GM12878 (cell line): ENCODE measurements around the gene ATP1B2. TPM values are rescaled to one million over a fixed set of nuclear protein-coding genes. Genes with fewer than 3 reads are reported as not detected.

Experiments
- ATAC-seq: fragments of 200-7000 bp; cut with Tn5 transposase; 3 replicates; pipeline ENCODE4 v1.9.1; 2020; ENCODE audit warnings: mild to moderate bottlenecking, moderate library complexity
- BruUV-seq: library from RNA; stranded (reverse); fragments of 400-500 nt; replicated peaks from 2 replicates; lab custom pipeline; 2021; lab: Mats Ljungman, UMichigan
- CTCF ChIA-PET: fragments of 300-600 bp; sonication (Branson Sonifier 250); formaldehyde crosslinking; extraction: SDS; loops from one replicate; lab custom pipeline; 2021; ENCODE audit warnings: inconsistent platforms; lab: Yijun Ruan, JAX
- POLR2A ChIA-PET: fragments of 350-600 bp; formaldehyde crosslinking; extraction: SDS; loops from one replicate; lab custom pipeline; 2021; ENCODE audit warnings: inconsistent platforms; lab: Charles Lee
- RAD21 ChIA-PET: fragments of 300-600 bp; sonication (Branson Sonifier 250); formaldehyde crosslinking; loops from one replicate; lab custom pipeline; 2023; ENCODE audit warnings: antibody characterized with exemption; ENCODE audit not compliant: unreplicated experiment; lab: Charles Lee
- SMC1A ChIA-PET: fragments of 300-600 bp; sonication (Branson Sonifier 250); formaldehyde crosslinking; loops from one replicate; lab custom pipeline; 2023; ENCODE audit not compliant: unreplicated experiment, uncharacterized antibody; lab: Charles Lee
- DNase-seq: peaks from one replicate; pipeline ENCODE4 v3.0.0-alpha.2; 2011; ENCODE audit warnings: low read depth, low spot score
- FAIRE-seq: peaks from 3 replicates; lab custom pipeline; 2011; peaks lifted over from hg19 to GRCh38; lab: Jason Lieb, UNC
- H2AFZ ChIP-seq: 2 replicates; pipeline ENCODE4 v1.6.0; 2011; ENCODE audit warnings: low read depth, low read length, control low read depth; ENCODE audit not compliant: control insufficient read depth
- H3K27ac ChIP-seq: 2 replicates; pipeline ENCODE4 v1.5.1; 2011; ENCODE audit warnings: control low read depth; ENCODE audit not compliant: control insufficient read depth, insufficient read depth
- H3K27me3 ChIP-seq, 2 experiments: replicated peaks in 1 of 2; 2 replicates each; pipeline versions ENCODE4 v1.6.0 to v1.6.1; 2011; ENCODE audit warnings: low read length in 1 of 2; ENCODE audit not compliant: control insufficient read depth in 2 of 2, insufficient read depth in 2 of 2
- H3K36me3 ChIP-seq, 2 experiments: 2 replicates each; pipeline ENCODE4 v1.5.1; 2011; ENCODE audit warnings: low read length in 1 of 2; ENCODE audit not compliant: control insufficient read depth in 2 of 2, insufficient read depth in 2 of 2
- H3K4me1 ChIP-seq: 2 replicates; pipeline ENCODE4 v1.6.1; 2011; ENCODE audit warnings: mild to moderate bottlenecking, low read length, moderate library complexity, mixed read lengths; ENCODE audit not compliant: control insufficient read depth, insufficient read depth
- H3K4me2 ChIP-seq: 2 replicates; pipeline ENCODE4 v1.6.0; 2011; ENCODE audit warnings: control low read depth; ENCODE audit not compliant: control insufficient read depth, insufficient read depth
- H3K4me3 ChIP-seq: fragments of 200-600 bp; sonication (generic); 2 replicates; pipeline ENCODE4 v1.5.1; 2016
- H3K79me2 ChIP-seq: 2 replicates; pipeline ENCODE4 v1.6.0; 2011; ENCODE audit warnings: low read length; ENCODE audit not compliant: control insufficient read depth, insufficient read depth
- H3K9ac ChIP-seq: 2 replicates; pipeline ENCODE4 v1.8.0; 2011; ENCODE audit warnings: low read length, control low read depth, mixed read lengths; ENCODE audit not compliant: control insufficient read depth, insufficient read depth
- H3K9me3 ChIP-seq: replicated peaks from 3 replicates; pipeline ENCODE4 v1.5.1; 2011; ENCODE audit warnings: mild to moderate bottlenecking, low read length; ENCODE audit not compliant: control insufficient read depth, insufficient read depth
- H4K20me1 ChIP-seq: 2 replicates; pipeline ENCODE4 v1.6.0; 2011; ENCODE audit not compliant: control insufficient read depth, insufficient read depth
- CBX3 ChIP-seq: fragments of 200-600 bp; sonication (generic); IDR thresholded peaks from 2 replicates; pipeline ENCODE4 v1.6.1; 2016; ENCODE audit warnings: low read depth, borderline replicate concordance
- GATAD2B ChIP-seq: fragments of 450-650 bp; conservative IDR thresholded peaks from 2 replicates; pipeline ENCODE4 v1.6.1; 2017; ENCODE audit warnings: low read depth, mild to moderate bottlenecking, moderate library complexity
- HDAC2 ChIP-seq: fragments of 200-600 bp; sonication (generic); IDR thresholded peaks from 2 replicates; pipeline ENCODE4 v1.6.1; 2017
- IKZF1 ChIP-seq: fragments of 450-650 bp; conservative IDR thresholded peaks from 2 replicates; pipeline ENCODE4 v1.6.1; 2017; ENCODE audit warnings: antibody characterized with exemption, mild to moderate bottlenecking
- NFYA ChIP-seq: IDR thresholded peaks from 2 replicates; pipeline ENCODE4 v1.6.1; 2011; ENCODE audit warnings: low read depth, mild to moderate bottlenecking, low read length, improper control_type of control experiment, borderline replicate concordance
- POU2F2 ChIP-seq: IDR thresholded peaks from 3 replicates; pipeline ENCODE4 v1.6.1; 2011; ENCODE audit warnings: low read depth, mild to moderate bottlenecking, low read length, borderline replicate concordance
- ZNF24 ChIP-seq: fragments of 450-650 bp; IDR thresholded peaks from 2 replicates; pipeline ENCODE4 v1.6.1; 2017; ENCODE audit warnings: antibody characterized with exemption, mild to moderate bottlenecking
- WGBS: methylation state at CpG from one replicate; pipeline ENCODE4 v1.1.6; 2016; ENCODE audit warnings: low lambda C conversion rate; ENCODE audit not compliant: insufficient replicate concordance, insufficient coverage; ENCODE audit errors: missing lambda C conversion rate; 5-methylcytosine and 5-hydroxymethylcytosine counted together
- in situ Hi-C: fragments of 300-500 bp; cut with MboI; formaldehyde crosslinking; loops from 9 replicates; pipeline ENCODE4 v1.14.3; 2018; ENCODE audit warnings: mixed read lengths
- intact Hi-C: fragments of 100-400 bp; cut with micrococcal nuclease; formaldehyde crosslinking; loops from one replicate; pipeline ENCODE4 v1.14.2; 2022; ENCODE audit not compliant: unreplicated experiment
- polyA plus RNA-seq, 11 experiments: library from polyadenylated mRNA; depleted of rRNA in 4 of 11; unstranded in 6 of 11; stranded (reverse) in 5 of 11; fragments of >200 nt; fragmentation: Nextera tagmentation in 4 of 11; fragmentation: Illumina TruSeq in 1 of 11; extraction: Ambion mirVana in 4 of 11; extraction: Trizol in 1 of 11; gene quantifications; 1 replicate in 1 of 11; 2 replicates in 10 of 11; pipeline versions ENCODE4 v1.2.1 to v1.2.3, GENCODE V29; 2011 to 2016; ENCODE audit warnings: inconsistent platforms in 2 of 11, missing spikeins in 2 of 11, low read depth in 1 of 11
- total RNA-seq, 4 experiments: library from RNA; depleted of rRNA in 3 of 4; stranded (reverse); fragments of >200 nt in 3 of 4; fragmentation: Illumina TruSeq in 1 of 4; extraction: Trizol in 1 of 4; gene quantifications; 2 replicates each; pipeline versions ENCODE4 v1.2.1 to v1.2.3, GENCODE V29; 2013 to 2021
- TF ChIP-seq, protein P1 (sequence below): IDR thresholded peaks from 2 replicates; pipeline ENCODE4 v1.6.1; 2011; ENCODE audit warnings: borderline replicate concordance, low read depth, mild to moderate bottlenecking, moderate library complexity, low read length; ENCODE audit not compliant: insufficient read depth, poor library complexity, severe bottlenecking

Gene ATP1B2
- total and polyA plus RNA-seq, 10 of the 15 experiments (the other 5 are each of a cell fraction or from before 2014, with no cell fraction given), result 0.03 to 0.29 (median 0.15) TPM; not detected in 3

- FAIRE-seq, result no peak
- DNase-seq, result no peak
- ChIA-PET POLR2A (no interaction called here), RAD21 (no interaction called here), SMC1A (interaction anchor here (1.2 kb wide), 1 partner anchor 25 kb away, joined by 3 read pairs; no protein-coding TSS in a partner anchor), CTCF (interaction anchor here (1.4 to 1.7 kb wide), 2 partner anchors 18 to 39 kb away, joined by 5 to 6 read pairs; partner anchors contain the start of genes TP53 and WRAP53)
- Histone ChIP-seq H3K79me2 (no peaks in the 10 kb centered on the region), H3K4me2 (no peak overlapping the region; the same call in 1 of the 2 replicates), H3K4me3 (no peak overlapping the region), H3K27ac (no peak overlapping the region), H3K4me1 (peaks cover 5% of the 10 kb centered on the region), H3K9ac (no peak overlapping the region), H2AFZ (no peak overlapping the region), H3K27me3 (peaks cover 3 to 5% of the 10 kb centered on the region in 2 experiments; a peak in 3 of 4 replicates), H3K36me3 (peaks cover 0 to 4% of the 10 kb centered on the region in 2 experiments; a peak in 2 of 4 replicates), H4K20me1 (no peaks in the 10 kb centered on the region), H3K9me3 (no peaks in the 10 kb centered on the region)
- in situ Hi-C loops, result no loop called here
- 8% methylated on average over 27 of the region's 50 CpGs for WGBS
- TF ChIP-seq ZNF24 (no peak), GATAD2B (no peak), CBX3 (no peak), NFYA (no peak), IKZF1 (no peak), HDAC2 (no peak), POU2F2 (no peak)
- TF ChIP-seq, protein P1, sequence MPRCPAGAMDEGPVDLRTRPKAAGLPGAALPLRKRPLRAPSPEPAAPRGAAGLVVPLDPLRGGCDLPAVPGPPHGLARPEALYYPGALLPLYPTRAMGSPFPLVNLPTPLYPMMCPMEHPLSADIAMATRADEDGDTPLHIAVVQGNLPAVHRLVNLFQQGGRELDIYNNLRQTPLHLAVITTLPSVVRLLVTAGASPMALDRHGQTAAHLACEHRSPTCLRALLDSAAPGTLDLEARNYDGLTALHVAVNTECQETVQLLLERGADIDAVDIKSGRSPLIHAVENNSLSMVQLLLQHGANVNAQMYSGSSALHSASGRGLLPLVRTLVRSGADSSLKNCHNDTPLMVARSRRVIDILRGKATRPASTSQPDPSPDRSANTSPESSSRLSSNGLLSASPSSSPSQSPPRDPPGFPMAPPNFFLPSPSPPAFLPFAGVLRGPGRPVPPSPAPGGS, result no peak
- no TSS peak for BruUV-seq
- peak; percentile 43 for ATAC-seq
- intact Hi-C loops, result no loop called here
Measured at GRCh38 chr17:7705269-7706255, 54.8 kb downstream of the ATP1B2 start.
